H1 (cell line): ENCODE results near the gene TUBB4B. TPM values are rescaled to one million over a fixed set of nuclear protein-coding genes. Genes with fewer than 3 reads are reported as not detected.

ENCODE experiments used
- CTCF ChIA-PET: fragments of 300-600 bp; sonication (Branson Sonifier 250); formaldehyde crosslinking; loops from one replicate; lab custom pipeline; 2021; ENCODE audit not compliant: partially characterized antibody; lab: Charles Lee
- POLR2A ChIA-PET: fragments of 300-600 bp; sonication (Branson Sonifier 250); formaldehyde crosslinking; loops from one replicate; lab custom pipeline; 2021; ENCODE audit warnings: inconsistent platforms; ENCODE audit not compliant: partially characterized antibody; lab: Charles Lee
- DNase-seq, 2 experiments: peaks; one replicate each; pipeline versions ENCODE4 v3.0.0 to v3.0.0-alpha.2; 2010 to 2022; ENCODE audit warnings: low spot score in 2 of 2, low read depth in 1 of 2, mixed read lengths in 1 of 2
- FAIRE-seq: peaks from 2 replicates; lab custom pipeline; 2011; peaks lifted over from hg19 to GRCh38; lab: Jason Lieb, UNC
- H2AFZ ChIP-seq: 2 replicates; pipeline ENCODE4 v1.8.1; 2012; ENCODE audit warnings: low read length, inconsistent platforms
- H2AK5ac ChIP-seq: 2 replicates; pipeline ENCODE4 v1.6.1; 2013; ENCODE audit warnings: low read depth, low read length
- H2BK120ac ChIP-seq: replicated peaks from 2 replicates; pipeline ENCODE3; 2013; ENCODE audit warnings: low read depth, low read length, inconsistent platforms
- H2BK12ac ChIP-seq: 2 replicates; pipeline ENCODE4 v1.6.1; 2013; ENCODE audit warnings: low read depth, low read length
- H2BK15ac ChIP-seq: 2 replicates; pipeline ENCODE4 v1.6.1; 2013; ENCODE audit warnings: low read length
- H2BK20ac ChIP-seq: 2 replicates; pipeline ENCODE4 v1.6.1; 2013; ENCODE audit warnings: low read length
- H2BK5ac ChIP-seq: 2 replicates; pipeline ENCODE4 v1.6.1; 2013; ENCODE audit warnings: low read depth, low read length
- H3K14ac ChIP-seq: 2 replicates; pipeline ENCODE4 v1.6.1; 2013; ENCODE audit warnings: inconsistent platforms; ENCODE audit not compliant: insufficient read length
- H3K18ac ChIP-seq: 2 replicates; pipeline ENCODE4 v1.6.1; 2013; ENCODE audit warnings: low read length; ENCODE audit errors: extremely low read depth
- H3K23ac ChIP-seq: 2 replicates; pipeline ENCODE4 v1.6.1; 2013; ENCODE audit warnings: inconsistent platforms; ENCODE audit not compliant: insufficient read length
- H3K23me2 ChIP-seq: 2 replicates; pipeline ENCODE4 v1.6.1; 2013; ENCODE audit warnings: low read depth, low read length
- H3K27ac ChIP-seq: 2 replicates; pipeline ENCODE4 v1.6.1; 2011; ENCODE audit warnings: low read depth, low read length, inconsistent platforms
- H3K27me3 ChIP-seq, 4 experiments: replicated peaks in 1 of 4; 1 replicate in 1 of 4; 2 replicates in 3 of 4; pipeline versions ENCODE4 v1.6.1 to v1.8.1; 2011 to 2013; ENCODE audit warnings: low read length in 3 of 4, mild to moderate bottlenecking in 3 of 4, inconsistent platforms in 2 of 4, mixed read lengths in 2 of 4, moderate library complexity in 1 of 4; ENCODE audit not compliant: control insufficient read depth in 3 of 4, insufficient read depth in 3 of 4; ENCODE audit errors: extremely low read depth in 1 of 4
- H3K36me3 ChIP-seq, 4 experiments: 2 replicates each; pipeline versions ENCODE4 v1.6.1 to v1.8.1; 2011 to 2013; ENCODE audit warnings: mild to moderate bottlenecking in 4 of 4, low read length in 3 of 4, moderate library complexity in 2 of 4, control low read depth in 1 of 4, inconsistent platforms in 1 of 4; ENCODE audit not compliant: insufficient read depth in 4 of 4, control insufficient read depth in 2 of 4
- H3K4ac ChIP-seq: replicated peaks from 2 replicates; pipeline ENCODE3; 2013; ENCODE audit warnings: low read length, low read depth, mixed read lengths, inconsistent platforms; ENCODE audit not compliant: insufficient read length
- H3K4me1 ChIP-seq, 4 experiments: replicated peaks in 1 of 4; 1 replicate in 1 of 4; 2 replicates in 3 of 4; pipeline versions ENCODE4 v1.6.1 to v1.8.1; 2011 to 2013; ENCODE audit warnings: low read length in 3 of 4, inconsistent platforms in 2 of 4, mixed read lengths in 1 of 4; ENCODE audit not compliant: insufficient read depth in 4 of 4, control insufficient read depth in 3 of 4
- H3K4me2 ChIP-seq, 2 experiments: 2 replicates each; pipeline versions ENCODE4 v1.6.1 to v1.8.1; 2011 to 2013; ENCODE audit warnings: low read depth in 2 of 2, low read length in 2 of 2, control low read depth in 1 of 2, inconsistent platforms in 1 of 2, mild to moderate bottlenecking in 1 of 2; ENCODE audit not compliant: insufficient read depth in 1 of 2
- H3K4me3 ChIP-seq, 4 experiments: fragments of 200-600, 300-600 bp in 1 of 4; sonication (generic), shearing (Covaris generic), sonication (Bioruptor Twin) in 1 of 4; 2 replicates each; pipeline versions ENCODE4 v1.5.1 to v1.8.1; 2011 to 2016; ENCODE audit warnings: low read length in 4 of 4, low read depth in 3 of 4, control low read depth in 2 of 4, inconsistent platforms in 2 of 4, mild to moderate bottlenecking in 2 of 4, mixed read lengths in 1 of 4, moderate library complexity in 1 of 4; ENCODE audit not compliant: insufficient read depth in 2 of 4; ENCODE audit errors: extremely low read depth in 1 of 4
- H3K56ac ChIP-seq: replicated peaks from 2 replicates; pipeline ENCODE3; 2013; ENCODE audit warnings: low read depth, mild to moderate bottlenecking, mixed read lengths, low read length, inconsistent platforms; ENCODE audit not compliant: insufficient read length
- H3K79me1 ChIP-seq: 2 replicates; pipeline ENCODE4 v1.6.1; 2013; ENCODE audit warnings: low read depth, low read length, control low read depth
- H3K79me2 ChIP-seq, 2 experiments: 2 replicates each; pipeline versions ENCODE4 v1.6.1 to v1.8.1; 2012 to 2013; ENCODE audit warnings: low read length in 2 of 2, mild to moderate bottlenecking in 2 of 2, inconsistent platforms in 1 of 2; ENCODE audit not compliant: insufficient read depth in 2 of 2, control insufficient read depth in 1 of 2
- H3K9ac ChIP-seq, 4 experiments: replicated peaks in 1 of 4; 1 replicate in 1 of 4; 2 replicates in 3 of 4; pipeline versions ENCODE4 v1.6.1 to v1.8.1; 2011 to 2013; ENCODE audit warnings: low read depth in 3 of 4, low read length in 3 of 4, control low read depth in 2 of 4, mild to moderate bottlenecking in 2 of 4, moderate library complexity in 2 of 4, inconsistent platforms in 1 of 4; ENCODE audit errors: extremely low read depth in 1 of 4
- H3K9me3 ChIP-seq, 2 experiments: 2 replicates each; pipeline versions ENCODE4 v1.6.1 to v1.8.1; 2012 to 2013; ENCODE audit warnings: mild to moderate bottlenecking in 2 of 2, moderate library complexity in 2 of 2, control low read depth in 1 of 2, inconsistent platforms in 1 of 2, low read depth in 1 of 2, low read length in 1 of 2, mixed read lengths in 1 of 2; ENCODE audit not compliant: insufficient read depth in 2 of 2
- H4K20me1 ChIP-seq, 2 experiments: replicated peaks in 1 of 2; 2 replicates each; pipeline versions ENCODE3 to v1.8.1; 2011 to 2013; ENCODE audit warnings: inconsistent platforms in 2 of 2, low read length in 2 of 2, mild to moderate bottlenecking in 1 of 2; ENCODE audit not compliant: insufficient read depth in 2 of 2, control insufficient read depth in 1 of 2
- H4K5ac ChIP-seq: 2 replicates; pipeline ENCODE4 v1.6.1; 2013; ENCODE audit warnings: low read length, low read depth, mixed read lengths, inconsistent platforms; ENCODE audit not compliant: insufficient read length
- H4K8ac ChIP-seq: 2 replicates; pipeline ENCODE4 v1.8.0; 2013; ENCODE audit warnings: mild to moderate bottlenecking, moderate library complexity, low read length, inconsistent platforms; ENCODE audit not compliant: insufficient read depth; ENCODE audit errors: extremely low read depth
- H4K91ac ChIP-seq: replicated peaks from 2 replicates; pipeline ENCODE3; 2013; ENCODE audit warnings: low read length, mixed read lengths, inconsistent platforms; ENCODE audit not compliant: insufficient read length
- BCL11A ChIP-seq, 2 experiments: IDR thresholded peaks; one replicate each; pipeline ENCODE4 v1.6.1; 2011; ENCODE audit warnings: low read depth in 2 of 2, low read length in 2 of 2, mild to moderate bottlenecking in 2 of 2
- EP300 ChIP-seq, 2 experiments: IDR thresholded peaks; 1 replicate in 1 of 2; 2 replicates in 1 of 2; pipeline ENCODE4 v1.6.1; 2011 to 2012; ENCODE audit warnings: low read depth in 2 of 2, low read length in 2 of 2, mild to moderate bottlenecking in 2 of 2, borderline replicate concordance in 1 of 2, inconsistent platforms in 1 of 2, moderate library complexity in 1 of 2
- KDM1A ChIP-seq: fragments of 200-600, 300-600 bp; sonication (generic); IDR thresholded peaks from 2 replicates; pipeline ENCODE4 v1.7.1; 2016; ENCODE audit warnings: mild to moderate bottlenecking, low read length, borderline replicate concordance
- KDM5A ChIP-seq: fragments of 200-600 bp; IDR thresholded peaks from 2 replicates; pipeline ENCODE4 v1.7.1; 2012; ENCODE audit warnings: mild to moderate bottlenecking, low read length, inconsistent platforms, mixed read lengths
- RXRA ChIP-seq: IDR thresholded peaks from 2 replicates; pipeline ENCODE4 v1.6.1; 2011; ENCODE audit warnings: low read depth, mild to moderate bottlenecking, low read length, moderate library complexity; ENCODE audit not compliant: insufficient read depth
- SIN3A ChIP-seq, 2 experiments: IDR thresholded peaks in 1 of 2; conservative IDR thresholded peaks in 1 of 2; 2 replicates each; pipeline ENCODE4 v1.6.1; 2011 to 2012; ENCODE audit warnings: low read length in 2 of 2, improper control_type of control experiment in 1 of 2, low read depth in 1 of 2, mild to moderate bottlenecking in 1 of 2
- SP4 ChIP-seq: IDR thresholded peaks from 2 replicates; pipeline ENCODE4 v1.6.1; 2012; ENCODE audit warnings: low read length, inconsistent platforms
- SUZ12 ChIP-seq: fragments of 200-600 bp; sonication (generic); IDR thresholded peaks from 2 replicates; pipeline ENCODE4 v1.6.1; 2012; ENCODE audit warnings: mild to moderate bottlenecking, inconsistent platforms, low read length, moderate library complexity, mixed read lengths
- YY1 ChIP-seq: IDR thresholded peaks from 2 replicates; pipeline ENCODE4 v1.6.1; 2011; ENCODE audit warnings: low read depth, mild to moderate bottlenecking, low read length
- ZNF274 ChIP-seq: IDR thresholded peaks from 2 replicates; pipeline ENCODE4 v1.7.0; 2012; ENCODE audit warnings: low read length, borderline replicate concordance; ENCODE audit errors: extremely low read depth
- WGBS, 2 experiments: shearing (Covaris generic) in 1 of 2; methylation state at CpG; one replicate each; pipeline versions ENCODE4 v1.1.6 to v1.1.7; 2013 to 2015; ENCODE audit warnings: low lambda C conversion rate in 2 of 2, mixed read lengths in 2 of 2, inconsistent platforms in 1 of 2, low coverage in 1 of 2, missing lambda C conversion rate in 1 of 2; ENCODE audit not compliant: insufficient replicate concordance in 2 of 2, insufficient coverage in 1 of 2, insufficient read length in 1 of 2; ENCODE audit errors: extremely low coverage in 1 of 2, missing lambda C conversion rate in 1 of 2; 5-methylcytosine and 5-hydroxymethylcytosine counted together
- polyA plus RNA-seq, 7 experiments: library from polyadenylated mRNA; depleted of rRNA in 3 of 7; stranded (reverse) in 5 of 7; unstranded in 2 of 7; fragments of >200 nt in 5 of 7; fragments of 200-250 nt in 2 of 7; gene quantifications; 1 replicate in 5 of 7; 2 replicates in 1 of 7; 4 replicates in 1 of 7; pipeline versions ENCODE4 v1.2.1 to v1.2.3, GENCODE V29; 2011 to 2013; ENCODE audit warnings: missing spikeins in 2 of 7, mixed read lengths in 2 of 7
- total RNA-seq: library from RNA; stranded (reverse); fragmentation: NEBNext Ultra II Directional; extraction: Animal tissue kit (Norgen Biotek cat#: 25700); gene quantifications from 2 replicates; pipeline ENCODE4 v1.2.1, GENCODE V29; 2021

TUBB4B gene
- total and polyA plus RNA-seq, 2 of the 8 experiments (the other 6 are each of a cell fraction or from before 2014, with no cell fraction given), result 280 to 307 TPM

GRCh38 chr9:137234055-137234697 is 6.9 kb upstream of the TUBB4B start:
- FAIRE-seq (no peak), DNase-seq (no peak)
- H3K36me3 ChIP-seq, result no peaks in the 10 kb centered on the region
- no peaks in the 10 kb centered on the region for H3K27me3 ChIP-seq
- WGBS, 2 experiments, result 85% methylated on average over 31 of the region's 40 CpGs; no CpG with 5 or more reads in 1 of the 2 experiments
- H3K4me1 ChIP-seq, result peaks cover 0 to 16% (median 8%) of the 10 kb centered on the region in 4 experiments; a peak in 6 of 7 replicates
- no peak overlapping the region for H2AK5ac ChIP-seq
- H3K79me1 ChIP-seq, result no peaks in the 10 kb centered on the region
- H2BK12ac ChIP-seq, result no peak overlapping the region
- ChIA-PET CTCF (interaction anchor here (0.6 to 20.2 kb wide), 13 partner anchors 10 to 411 kb away, joined by 3 to 204 read pairs (median 3); partner anchors contain the start of genes ANAPC2, NDOR1, NELFB and SSNA1), POLR2A (interaction anchor here (47.8 to 69.9 kb wide), 2 partner anchors 1 to 23 kb away, joined by 1462 read pairs; partner anchors contain the start of genes CYSRT1, NDOR1, NELFB and RNF208)
- no peak overlapping the region for H3K56ac ChIP-seq
- no peak overlapping the region for H3K23ac ChIP-seq
- H4K8ac ChIP-seq, result no peak overlapping the region
- H3K9ac ChIP-seq, result no peak overlapping the region
- H3K9me3 ChIP-seq, result no peaks in the 10 kb centered on the region
- no peak overlapping the region for H3K18ac ChIP-seq
- peaks cover 6 to 8% of the 10 kb centered on the region in 2 experiments for H4K20me1 ChIP-seq
- H3K23me2 ChIP-seq, result no peaks in the 10 kb centered on the region
- H3K27ac ChIP-seq, result no peak overlapping the region
- no peak overlapping the region for H4K5ac ChIP-seq
- no peak overlapping the region for H3K4me3 ChIP-seq
- H2AFZ ChIP-seq, result no peak overlapping the region
- peak overlapping the region; percentile 65 for H4K91ac ChIP-seq
- no peak overlapping the region for H3K14ac ChIP-seq
- no peak overlapping the region for H2BK5ac ChIP-seq
- no peak overlapping the region for H3K4me2 ChIP-seq
- peaks cover 0 to 7% of the 10 kb centered on the region in 2 experiments; a peak in 1 of 4 replicates for H3K79me2 ChIP-seq
- no peak overlapping the region for H2BK20ac ChIP-seq
- no peak overlapping the region for H3K4ac ChIP-seq
- no peak overlapping the region for H2BK15ac ChIP-seq
- no peak overlapping the region for H2BK120ac ChIP-seq
- TF ChIP-seq RXRA (no peak), BCL11A (IDR thresholded peaks at IDR 0.05; ENCODE audit: low read depth in 2 of 2, low read length in 2 of 2) (no peak), EP300 (IDR thresholded peaks at IDR 0.05; ENCODE audit: borderline replicate concordance in 1 of 2, low read depth in 2 of 2, low read length in 2 of 2) (no peak), KDM5A (no peak), SIN3A (conservative IDR thresholded peaks at IDR 0.05 in 1 of 2, IDR thresholded peaks at IDR 0.05 in 1 of 2; ENCODE audit: low read depth in 1 of 2, low read length in 2 of 2) (no peak), YY1 (no peak), SUZ12 (no peak), KDM1A (no peak), SP4 (no peak), ZNF274 (no peak)
